ENCODE results near the gene SLC12A8. TPM values are rescaled to one million over a fixed set of nuclear protein-coding genes. Genes with fewer than 3 reads are reported as not detected.

Gene SLC12A8
- total RNA-seq, 2 donors from 2014 or later = 3.0 to 4.1 TPM

GRCh38 chr3:125146626-125147490 is 65.7 kb downstream of the SLC12A8 start:
- DNase-seq (ENCODE audit: low spot score) (no peak), ATAC-seq (ENCODE audit: insufficient number of reproducible peaks, low FRiP score, low read depth) (no peak)
- peaks cover 32 to 78% of the 10 kb centered on the region in 2 donors for H3K4me1 ChIP-seq (ENCODE audit: control insufficient read depth in 1 of 2, low read depth in 2 of 2)
- H3K36me3 ChIP-seq = no peaks in the 10 kb centered on the region
- H3K9me3 ChIP-seq = no peaks in the 10 kb centered on the region
- peak overlapping the region; percentile 16 for H3K27ac ChIP-seq
- no peak for TF ChIP-seq CTCF (IDR thresholded peaks at IDR 0.05)
- no peak overlapping the region for H3K4me3 ChIP-seq
- H3K27me3 ChIP-seq (replicated peaks; ENCODE audit: insufficient read depth) = no peaks in the 10 kb centered on the region

- H3K4me3 ChIP-seq = no peak overlapping the region
- H3K27me3 ChIP-seq (replicated peaks; ENCODE audit: insufficient read depth) = no peaks in the 10 kb centered on the region
- peaks cover 39 to 78% of the 10 kb centered on the region in 2 donors for H3K4me1 ChIP-seq (ENCODE audit: control insufficient read depth in 1 of 2, low read depth in 2 of 2)
- H3K9me3 ChIP-seq = no peaks in the 10 kb centered on the region
- TF ChIP-seq CTCF (IDR thresholded peaks at IDR 0.05) = no peak
- H3K27ac ChIP-seq = peak overlapping the region in 1 of 2 donors; percentile 16
- ATAC-seq (ENCODE audit: insufficient number of reproducible peaks, low FRiP score, low read depth) (no peak), DNase-seq (ENCODE audit: low spot score) (no peak)
- H3K36me3 ChIP-seq = no peaks in the 10 kb centered on the region
Observed at GRCh38 chr3:125145751-125146475, 66.6 kb downstream of the SLC12A8 start.

GRCh38 chr3:125144653-125145314 is 67.8 kb downstream of the SLC12A8 start:
- H3K9me3 ChIP-seq = no peaks in the 10 kb centered on the region
- H3K36me3 ChIP-seq = no peaks in the 10 kb centered on the region
- no peak for TF ChIP-seq CTCF (IDR thresholded peaks at IDR 0.05)
- peak overlapping the region in 1 of 2 donors; percentile 14 for H3K27ac ChIP-seq
- ATAC-seq (ENCODE audit: insufficient number of reproducible peaks, low FRiP score, low read depth) (no peak), DNase-seq (ENCODE audit: low spot score) (no peak)
- no peaks in the 10 kb centered on the region for H3K27me3 ChIP-seq (replicated peaks; ENCODE audit: insufficient read depth)
- H3K4me1 ChIP-seq (ENCODE audit: control insufficient read depth in 1 of 2, low read depth in 2 of 2) = peaks cover 48 to 78% of the 10 kb centered on the region in 2 donors
- no peak overlapping the region for H3K4me3 ChIP-seq

DNA sequence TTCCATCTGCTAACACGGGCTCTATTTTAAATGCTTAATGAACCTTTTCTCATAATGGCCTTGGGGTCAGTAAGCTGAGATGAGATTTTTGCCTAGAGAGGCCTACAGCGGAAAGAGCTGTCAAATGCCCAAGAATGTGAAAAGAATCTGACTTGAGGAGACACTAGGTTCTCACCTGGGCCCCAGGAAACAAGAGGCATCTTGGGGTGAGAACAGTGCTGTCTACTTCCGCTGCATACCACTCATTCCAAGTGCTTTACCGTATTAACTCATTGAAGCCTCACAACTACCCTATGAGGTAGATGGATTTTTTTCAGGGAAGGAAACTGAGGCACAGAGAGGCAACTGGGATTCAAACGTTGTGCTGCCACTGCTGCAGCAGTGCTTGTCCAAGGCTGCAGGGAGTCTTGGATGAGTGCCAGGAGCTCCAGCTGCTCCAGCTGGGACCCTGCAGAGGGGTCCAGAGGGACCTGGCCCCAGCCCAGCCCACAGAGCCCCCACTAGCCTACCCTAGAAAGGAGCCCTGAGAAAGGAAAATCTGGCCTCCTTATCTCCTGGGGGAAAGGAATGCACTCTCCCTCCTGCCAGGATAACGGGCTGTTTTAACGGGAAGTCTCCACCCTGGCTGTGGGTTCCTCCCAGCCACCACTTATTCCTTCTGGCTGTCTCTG is 68.4 kb downstream of the SLC12A8 start:
- Histone ChIP-seq H3K4me3 (no peak overlapping the region), H3K27ac (peak overlapping the region in 1 of 2 donors; percentile 14), H3K4me1 (ENCODE audit: control insufficient read depth in 1 of 2, low read depth in 2 of 2) (peaks cover 47 to 78% of the 10 kb centered on the region in 2 donors), H3K9me3 (no peaks in the 10 kb centered on the region), H3K36me3 (no peaks in the 10 kb centered on the region), H3K27me3 (replicated peaks; ENCODE audit: insufficient read depth) (no peaks in the 10 kb centered on the region)
- no peak for TF ChIP-seq CTCF (IDR thresholded peaks at IDR 0.05)
- ATAC-seq (ENCODE audit: insufficient number of reproducible peaks, low FRiP score, low read depth) (no peak), DNase-seq (ENCODE audit: low spot score) (no peak)

All from thoracic aorta (tissue), 2 donors.